K562 (cell line): ENCODE measurements around the gene NOP14. TPM values are rescaled to one million over a fixed set of nuclear protein-coding genes. Genes with fewer than 3 reads are reported as not detected.

Experiments
- ATAC-seq: fragments of 200-7000 bp; cut with Tn5 transposase; 3 replicates; pipeline ENCODE4 v1.9.1; 2020; ENCODE audit warnings: moderate library complexity
- BruUV-seq: library from RNA; stranded (reverse); fragments of 400-500 nt; replicated peaks from 2 replicates; lab custom pipeline; 2021; lab: Mats Ljungman, UMichigan
- CTCF ChIA-PET: fragments of 300-600 bp; formaldehyde crosslinking; extraction: SDS; loops from one replicate; lab custom pipeline; 2021; ENCODE audit warnings: low intra/inter-chr PET ratio; lab: Yijun Ruan, JAX
- POLR2A ChIA-PET: fragments of 300-600, 350-650 bp; sonication (Branson Sonifier 250); formaldehyde crosslinking; extraction: SDS; loops from one replicate; lab custom pipeline; 2021; ENCODE audit warnings: antibody characterized with exemption, inconsistent platforms; lab: Yijun Ruan, JAX
- DNase-seq, 4 experiments: peaks; one replicate each; pipeline versions ENCODE4 v3.0.0 to v3.0.0-alpha.2; 2011 to 2018; ENCODE audit warnings: low spot score in 3 of 4, mixed read lengths in 3 of 4; ENCODE audit errors: extremely low read depth in 1 of 4
- FAIRE-seq: peaks from 2 replicates; lab custom pipeline; 2011; peaks lifted over from hg19 to GRCh38; lab: Jason Lieb, UNC
- H2AFZ ChIP-seq: 2 replicates; pipeline ENCODE4 v1.6.0; 2011; ENCODE audit warnings: low read depth, low read length, control low read depth, inconsistent platforms
- H3K27ac ChIP-seq: fragments of 200-600 bp; 3 replicates; pipeline ENCODE4 v1.8.0; 2011; ENCODE audit warnings: low read depth, mild to moderate bottlenecking, control low read depth, inconsistent platforms, low read length, moderate library complexity, mixed read lengths; ENCODE audit errors: extremely low read depth
- H3K27me3 ChIP-seq, 2 experiments: fragments of 300-600 bp in 1 of 2; 2 replicates in 1 of 2; 3 replicates in 1 of 2; pipeline versions ENCODE4 v1.6.0 to v1.8.0; 2011; ENCODE audit warnings: inconsistent platforms in 2 of 2, low read length in 2 of 2, mild to moderate bottlenecking in 1 of 2, mixed read lengths in 1 of 2, moderate library complexity in 1 of 2; ENCODE audit not compliant: control insufficient read depth in 2 of 2, insufficient read depth in 2 of 2
- H3K36me3 ChIP-seq: fragments of 300-600 bp; 3 replicates; pipeline ENCODE4 v1.8.0; 2011; ENCODE audit warnings: mild to moderate bottlenecking, low read length, inconsistent platforms; ENCODE audit not compliant: control insufficient read depth, insufficient read depth
- H3K4me1 ChIP-seq, 2 experiments: fragments of 200-600 bp in 1 of 2; replicated peaks in 1 of 2; 2 replicates in 1 of 2; 3 replicates in 1 of 2; pipeline versions ENCODE4 v1.5.1 to v1.8.0; 2011; ENCODE audit warnings: inconsistent platforms in 2 of 2, low read length in 2 of 2, mild to moderate bottlenecking in 1 of 2, mixed read lengths in 1 of 2, moderate library complexity in 1 of 2; ENCODE audit not compliant: control insufficient read depth in 2 of 2, insufficient read depth in 2 of 2
- H3K4me2 ChIP-seq: 2 replicates; pipeline ENCODE4 v1.6.1; 2011; ENCODE audit warnings: low read length, control low read depth, inconsistent platforms, mixed read lengths; ENCODE audit not compliant: insufficient read depth
- H3K4me3 ChIP-seq: fragments of 200-600 bp; sonication (generic), shearing (Covaris generic); 2 replicates; pipeline ENCODE4 v1.5.1; 2016; ENCODE audit warnings: control low read depth, inconsistent platforms
- H3K79me2 ChIP-seq: fragments of 200-600 bp; 3 replicates; pipeline ENCODE4 v1.8.0; 2011; ENCODE audit warnings: low read length, inconsistent platforms; ENCODE audit not compliant: control insufficient read depth, insufficient read depth
- H3K9ac ChIP-seq, 2 experiments: 2 replicates each; pipeline versions ENCODE4 v1.6.0 to v1.6.1; 2011; ENCODE audit warnings: low read depth in 2 of 2, low read length in 2 of 2, control low read depth in 1 of 2, inconsistent platforms in 1 of 2, mild to moderate bottlenecking in 1 of 2, mixed read lengths in 1 of 2; ENCODE audit not compliant: insufficient read depth in 1 of 2
- H3K9me1 ChIP-seq: one replicate; pipeline ENCODE4 v1.6.0; 2011; ENCODE audit warnings: inconsistent platforms, mild to moderate bottlenecking, low read length, moderate library complexity; ENCODE audit not compliant: control insufficient read depth, insufficient read depth
- H3K9me3 ChIP-seq: replicated peaks from 2 replicates; pipeline ENCODE4 v1.5.1; 2011; ENCODE audit warnings: low read depth, low read length, inconsistent platforms; ENCODE audit not compliant: control insufficient read depth, insufficient read depth
- H4K20me1 ChIP-seq: replicated peaks from 2 replicates; pipeline ENCODE4 v1.6.1; 2011; ENCODE audit warnings: low read length, inconsistent platforms, mixed read lengths; ENCODE audit not compliant: control insufficient read depth, insufficient read depth
- BACH1 ChIP-seq: fragments of 200-800 bp; sonication (Bioruptor generic); IDR thresholded peaks from 2 replicates; pipeline ENCODE4 v1.6.1; 2016; ENCODE audit warnings: missing genetic modification characterization, missing compliant biosample characterization
- C11orf30 ChIP-seq: fragments of 450-650 bp; IDR thresholded peaks from 2 replicates; pipeline ENCODE4 v1.6.1; 2016; ENCODE audit warnings: low read depth, mild to moderate bottlenecking
- ELF4 ChIP-seq: fragments of 450-650 bp; formaldehyde crosslinking; IDR thresholded peaks from 2 replicates; pipeline ENCODE4 v1.4.0; 2022; ENCODE audit warnings: missing genetic modification characterization
- EP300 ChIP-seq: IDR thresholded peaks from 2 replicates; pipeline ENCODE4 v1.6.1; 2012; ENCODE audit warnings: low read length, improper control_type of control experiment
- FOXK1 ChIP-seq: sonication (generic); formaldehyde crosslinking; IDR thresholded peaks from 2 replicates; pipeline ENCODE4 v1.8.0; 2022; ENCODE audit warnings: missing genetic modification reagents, mild to moderate bottlenecking, borderline replicate concordance
- HMGN3 ChIP-seq: IDR thresholded peaks from 2 replicates; pipeline ENCODE4 v1.6.1; 2011; ENCODE audit warnings: borderline replicate concordance, low read depth, mild to moderate bottlenecking, mixed read lengths, low read length; ENCODE audit not compliant: insufficient read length; ENCODE audit errors: extremely low read depth
- MAZ ChIP-seq, 2 experiments: fragments of 450-650 bp in 1 of 2; sonication (generic) in 1 of 2; formaldehyde crosslinking; IDR thresholded peaks in 1 of 2; conservative IDR thresholded peaks in 1 of 2; 2 replicates each; pipeline versions ENCODE4 v1.4.0 to v1.5.0; 2020; ENCODE audit warnings: mild to moderate bottlenecking in 1 of 2, missing genetic modification reagents in 1 of 2
- PKNOX1 ChIP-seq: fragments of 450-650 bp; IDR thresholded peaks from 2 replicates; pipeline ENCODE4 v1.6.1; 2016
- POLR3G ChIP-seq: IDR thresholded peaks from 2 replicates; pipeline ENCODE4 v1.6.1; 2011; ENCODE audit not compliant: insufficient read length, insufficient replicate concordance; ENCODE audit errors: extremely low read depth
- PREB ChIP-seq: sonication (generic); formaldehyde crosslinking; IDR thresholded peaks from 2 replicates; pipeline ENCODE4 v1.8.1; 2023; ENCODE audit warnings: mild to moderate bottlenecking, missing genetic modification reagents
- SRSF7 ChIP-seq: fragments of 200-400 bp; formaldehyde crosslinking; optimal IDR thresholded peaks from 2 replicates; pipeline ENCODE3; 2017; ENCODE audit warnings: mild to moderate bottlenecking, low read depth, low read length
- TFAP4 ChIP-seq: sonication (generic); formaldehyde crosslinking; IDR thresholded peaks from 2 replicates; pipeline ENCODE4 v1.8.0; 2022; ENCODE audit warnings: missing genetic modification reagents, mild to moderate bottlenecking, moderate library complexity, borderline replicate concordance
- ZNF124 ChIP-seq: sonication (generic); formaldehyde crosslinking; IDR thresholded peaks from 2 replicates; pipeline ENCODE4 v1.8.1; 2022; ENCODE audit warnings: missing genetic modification reagents
- ZNF239 ChIP-seq: fragments of 250-450 bp; sonication (Bioruptor Pico); IDR thresholded peaks from 2 replicates; pipeline ENCODE4 v1.4.0; 2020; ENCODE audit warnings: mild to moderate bottlenecking
- WGBS: fragments of 100-300 bp; shearing (Covaris generic); methylation state at CpG from one replicate; pipeline ENCODE4 v1.1.6; 2016; ENCODE audit warnings: low coverage, mixed read lengths; ENCODE audit not compliant: insufficient coverage; ENCODE audit errors: missing lambda C conversion rate; 5-methylcytosine and 5-hydroxymethylcytosine counted together
- in situ Hi-C: fragments of 300-500 bp; cut with MboI; formaldehyde crosslinking; loops from 4 replicates; pipeline ENCODE4 v1.15.0; 2018; ENCODE audit warnings: inconsistent platforms, mixed read lengths
- intact Hi-C: fragments of 100-400 bp; cut with micrococcal nuclease; formaldehyde crosslinking; loops from 2 replicates; pipeline ENCODE4 v1.14.2; 2022
- polyA plus RNA-seq, 8 experiments: library from polyadenylated mRNA; depleted of rRNA in 4 of 8; stranded (reverse) in 5 of 8; unstranded in 3 of 8; fragments of >200 nt; fragmentation: Nextera tagmentation in 2 of 8; fragmentation: Illumina TruSeq in 1 of 8; extraction: Ambion mirVana in 2 of 8; extraction: Trizol in 1 of 8; gene quantifications; 2 replicates each; pipeline versions ENCODE4 v1.2.1 to v1.2.3, GENCODE V29; 2011 to 2014; ENCODE audit warnings: inconsistent platforms in 1 of 8, missing spikeins in 1 of 8
- total RNA-seq, 7 experiments: library from RNA; depleted of rRNA in 6 of 7; stranded (reverse); fragments of >200 nt in 6 of 7; fragmentation: Illumina TruSeq in 2 of 7; extraction: Trizol in 2 of 7; gene quantifications; 2 replicates each; pipeline versions ENCODE4 v1.2.1 to v1.2.3, GENCODE V29; 2011 to 2021; ENCODE audit warnings: low replicate concordance in 1 of 7

Gene NOP14
- total and polyA plus RNA-seq, 9 of the 15 experiments (the other 6 are each of a cell fraction or from before 2014, with no cell fraction given), result 12.7 to 76.0 (median 50.9) TPM

GRCh38 chr4:2898001-2898400 is 65.2 kb downstream of the NOP14 start:
- H4K20me1 ChIP-seq, result no peaks in the 10 kb centered on the region
- WGBS, result 86% methylated on average over 3 of the region's 3 CpGs
- FAIRE-seq, result no peak
- no peak overlapping the region for H3K27ac ChIP-seq
- no peak for TF ChIP-seq PKNOX1
- no peak for TF ChIP-seq FOXK1 (CRISPR knock-in tag)
- no peak for ATAC-seq
- no peak overlapping the region for H2AFZ ChIP-seq
- no peak overlapping the region for H3K9ac ChIP-seq
- DNase-seq, result no peak
- no peaks in the 10 kb centered on the region for H3K27me3 ChIP-seq
- intact Hi-C loops (no loop called here), in situ Hi-C loops (no loop called here)
- H3K4me2 ChIP-seq, result no peak overlapping the region
- ChIA-PET POLR2A (no interaction called here), CTCF (no interaction called here)
- no peaks in the 10 kb centered on the region for H3K4me1 ChIP-seq
- no TSS peak for BruUV-seq
- H3K4me3 ChIP-seq, result no peak overlapping the region
- H3K9me1 ChIP-seq, result no peaks in the 10 kb centered on the region
- no peaks in the 10 kb centered on the region for H3K79me2 ChIP-seq
- H3K9me3 ChIP-seq, result no peaks in the 10 kb centered on the region
- H3K36me3 ChIP-seq, result peaks cover 78% of the 10 kb centered on the region

- ATAC-seq, result no peak
- H3K79me2 ChIP-seq, result no peaks in the 10 kb centered on the region
- in situ Hi-C loops, result no loop called here
- H4K20me1 ChIP-seq, result no peaks in the 10 kb centered on the region
- H3K27ac ChIP-seq, result no peak overlapping the region
- CTCF ChIA-PET, result no interaction called here
- H3K9ac ChIP-seq, result no peak overlapping the region
- no peaks in the 10 kb centered on the region for H3K4me1 ChIP-seq
- H3K27me3 ChIP-seq, result no peaks in the 10 kb centered on the region
- peaks cover 49% of the 10 kb centered on the region; the same call in 2 of the 3 replicates for H3K36me3 ChIP-seq
- intact Hi-C loops, result no loop called here
- POLR2A ChIA-PET, result interaction anchor here (0.6 to 0.7 kb wide), 2 partner anchors 15 to 34 kb away, joined by 3 read pairs; no protein-coding TSS in a partner anchor
- FAIRE-seq, result no peak
- H3K4me3 ChIP-seq, result no peak overlapping the region
- H2AFZ ChIP-seq, result no peak overlapping the region
- no peak for DNase-seq
- BruUV-seq, result no TSS peak
- no peaks in the 10 kb centered on the region for H3K9me1 ChIP-seq
- H3K9me3 ChIP-seq, result no peaks in the 10 kb centered on the region
- WGBS, result 79% methylated on average over 5 of the region's 5 CpGs
- no peak overlapping the region for H3K4me2 ChIP-seq
- TF ChIP-seq EP300 (no peak), MAZ (CRISPR knock-in tag; conservative IDR thresholded peaks at IDR 0.05 in 1 of 2, IDR thresholded peaks at IDR 0.05 in 1 of 2) (no peak), PREB (CRISPR knock-in tag) (no peak), SRSF7 (no peak), ZNF239 (no peak), HMGN3 (no peak), ZNF124 (no peak), ELF4 (CRISPR knock-in tag) (no peak), C11orf30 (no peak), TFAP4 (CRISPR knock-in tag) (no peak), POLR3G (no peak), BACH1 (tag) (no peak)
Observed at GRCh38 chr4:2893772-2894171, 69.4 kb downstream of the NOP14 start.
